HEK293 (cell line): ENCODE results near the gene NDE1.
A peak's percentile ranks its signal among the peaks of the same experiment; 100 is the strongest.

Experiments used
- CTCF ChIA-PET: fragments of 350-600 bp; formaldehyde crosslinking; extraction: SDS; loops from one replicate; lab custom pipeline; 2021; ENCODE audit warnings: antibody characterized with exemption; lab: Yijun Ruan, JAX
- POLR2A ChIA-PET: fragments of 300-600 bp; formaldehyde crosslinking; extraction: SDS; loops from one replicate; lab custom pipeline; 2020; ENCODE audit warnings: antibody characterized with exemption, inconsistent platforms; lab: Yijun Ruan, JAX
- H3K27ac ChIP-seq: fragments of 200-500 bp; sonication (Bioruptor generic); 2 replicates; pipeline ENCODE4 v1.5.1; 2014; ENCODE audit warnings: low read depth, low read length, control low read depth, inconsistent platforms; ENCODE audit errors: extremely low read depth
- H3K36me3 ChIP-seq, 2 experiments: fragments of 200-500 bp in 1 of 2; sonication (Bioruptor generic) in 1 of 2; 1 replicate in 1 of 2; 2 replicates in 1 of 2; pipeline ENCODE4 v1.5.1; 2014 to 2017; ENCODE audit warnings: inconsistent platforms in 2 of 2, low read length in 2 of 2; ENCODE audit not compliant: control insufficient read depth in 2 of 2, insufficient read depth in 1 of 2
- H3K4me1 ChIP-seq: fragments of 200-500 bp; sonication (Bioruptor generic); 2 replicates; pipeline ENCODE4 v1.5.1; 2014; ENCODE audit warnings: mild to moderate bottlenecking, low read length, inconsistent platforms; ENCODE audit not compliant: control insufficient read depth, insufficient read depth
- H3K4me3 ChIP-seq: 2 replicates; pipeline ENCODE4 v1.5.1; 2011; ENCODE audit warnings: low read depth, mild to moderate bottlenecking, control low read depth, low read length, moderate library complexity
- H3K9me3 ChIP-seq: fragments of 200-500 bp; sonication (Bioruptor generic); 2 replicates; pipeline ENCODE4 v1.5.1; 2014; ENCODE audit warnings: low read depth, low read length, inconsistent platforms; ENCODE audit not compliant: control insufficient read depth, insufficient read depth
- CTCF ChIP-seq: fragments of 450-650 bp; formaldehyde crosslinking; IDR thresholded peaks from 2 replicates; pipeline ENCODE4 v1.5.1; 2016; ENCODE audit warnings: missing biosample characterization, missing genetic modification characterization
- GLIS1 ChIP-seq: fragments of 450-650 bp; formaldehyde crosslinking; IDR thresholded peaks from 2 replicates; pipeline ENCODE4 v1.5.1; 2016; ENCODE audit warnings: missing biosample characterization, missing genetic modification characterization
- KLF7 ChIP-seq: fragments of 450-650 bp; formaldehyde crosslinking; IDR thresholded peaks from 2 replicates; pipeline ENCODE4 v1.5.1; 2016; ENCODE audit warnings: missing biosample characterization, missing genetic modification characterization, borderline replicate concordance
- KLF8 ChIP-seq: fragments of 450-650 bp; formaldehyde crosslinking; IDR thresholded peaks from 2 replicates; pipeline ENCODE4 v1.5.1; 2016; ENCODE audit warnings: missing biosample characterization, missing genetic modification characterization
- MEIS1 ChIP-seq: sonication (generic); formaldehyde crosslinking; IDR thresholded peaks from 2 replicates; pipeline ENCODE4 v1.8.1; 2022; ENCODE audit warnings: missing genetic modification reagents, mild to moderate bottlenecking, borderline replicate concordance
- YY2 ChIP-seq: fragments of 450-650 bp; formaldehyde crosslinking; IDR thresholded peaks from 2 replicates; pipeline ENCODE4 v1.5.1; 2016; ENCODE audit warnings: missing biosample characterization, missing genetic modification characterization
- ZBTB17 ChIP-seq: fragments of 450-650 bp; formaldehyde crosslinking; IDR thresholded peaks from 2 replicates; pipeline ENCODE4 v1.5.1; 2016; ENCODE audit warnings: missing biosample characterization, missing genetic modification characterization
- ZBTB20 ChIP-seq: fragments of 450-650 bp; formaldehyde crosslinking; IDR thresholded peaks from 2 replicates; pipeline ENCODE4 v1.5.1; 2016; ENCODE audit warnings: missing biosample characterization, missing genetic modification characterization
- ZFP37 ChIP-seq: fragments of 450-650 bp; formaldehyde crosslinking; IDR thresholded peaks from 2 replicates; pipeline ENCODE4 v1.5.1; 2016; ENCODE audit warnings: missing biosample characterization, missing genetic modification characterization
- ZFP41 ChIP-seq: fragments of 450-650 bp; formaldehyde crosslinking; IDR thresholded peaks from 2 replicates; pipeline ENCODE4 v1.5.1; 2016; ENCODE audit warnings: missing biosample characterization, missing genetic modification characterization, borderline replicate concordance
- ZNF121 ChIP-seq: fragments of 450-650 bp; formaldehyde crosslinking; IDR thresholded peaks from 2 replicates; pipeline ENCODE4 v1.5.1; 2016; ENCODE audit warnings: missing biosample characterization, missing genetic modification characterization
- ZNF133 ChIP-seq: fragments of 450-650 bp; formaldehyde crosslinking; IDR thresholded peaks from 2 replicates; pipeline ENCODE4 v1.5.1; 2016; ENCODE audit warnings: missing biosample characterization, missing genetic modification characterization
- ZNF16 ChIP-seq: fragments of 450-650 bp; formaldehyde crosslinking; IDR thresholded peaks from 2 replicates; pipeline ENCODE4 v1.5.1; 2016; ENCODE audit warnings: low read depth, missing biosample characterization, missing genetic modification characterization
- ZNF2 ChIP-seq: fragments of 450-650 bp; formaldehyde crosslinking; IDR thresholded peaks from 2 replicates; pipeline ENCODE4 v1.5.1; 2016; ENCODE audit warnings: missing biosample characterization, missing genetic modification characterization
- ZNF23 ChIP-seq: fragments of 450-650 bp; formaldehyde crosslinking; IDR thresholded peaks from 2 replicates; pipeline ENCODE4 v1.5.1; 2016; ENCODE audit warnings: missing biosample characterization, missing genetic modification characterization, borderline replicate concordance
- ZNF280C ChIP-seq: fragments of 450-650 bp; formaldehyde crosslinking; IDR thresholded peaks from 2 replicates; pipeline ENCODE4 v1.5.1; 2016; ENCODE audit warnings: missing biosample characterization, missing genetic modification characterization
- ZNF335 ChIP-seq: fragments of 450-650 bp; formaldehyde crosslinking; conservative IDR thresholded peaks from 2 replicates; pipeline ENCODE4 v1.5.1; 2016; ENCODE audit warnings: missing biosample characterization, missing genetic modification characterization
- ZNF341 ChIP-seq: fragments of 450-650 bp; formaldehyde crosslinking; IDR thresholded peaks from 2 replicates; pipeline ENCODE4; 2016; ENCODE audit warnings: low read depth, missing biosample characterization, missing genetic modification characterization
- ZNF37A ChIP-seq: fragments of 450-650 bp; IDR thresholded peaks from 2 replicates; pipeline ENCODE4 v1.5.1; 2018; ENCODE audit warnings: missing biosample characterization, missing genetic modification characterization
- ZNF404 ChIP-seq: fragments of 450-650 bp; formaldehyde crosslinking; IDR thresholded peaks from 2 replicates; pipeline ENCODE4 v1.5.1; 2017; ENCODE audit warnings: missing biosample characterization, missing genetic modification characterization
- ZNF488 ChIP-seq: fragments of 450-650 bp; formaldehyde crosslinking; IDR thresholded peaks from 2 replicates; pipeline ENCODE4 v1.5.1; 2016; ENCODE audit warnings: missing biosample characterization, missing genetic modification characterization
- ZNF558 ChIP-seq: fragments of 450-650 bp; formaldehyde crosslinking; IDR thresholded peaks from 2 replicates; pipeline ENCODE4 v1.5.1; 2016; ENCODE audit warnings: missing biosample characterization, missing genetic modification characterization
- ZNF621 ChIP-seq: fragments of 450-650 bp; formaldehyde crosslinking; IDR thresholded peaks from 2 replicates; pipeline ENCODE4 v1.5.1; 2017; ENCODE audit warnings: missing biosample characterization, missing genetic modification characterization
- ZNF623 ChIP-seq: fragments of 450-650 bp; formaldehyde crosslinking; IDR thresholded peaks from 2 replicates; pipeline ENCODE4 v1.5.1; 2016; ENCODE audit warnings: missing biosample characterization, missing genetic modification characterization
- ZNF658 ChIP-seq: fragments of 450-650 bp; formaldehyde crosslinking; IDR thresholded peaks from 2 replicates; pipeline ENCODE4; 2016; ENCODE audit warnings: missing biosample characterization, missing genetic modification characterization
- ZNF670 ChIP-seq: fragments of 450-650 bp; formaldehyde crosslinking; IDR thresholded peaks from 2 replicates; pipeline ENCODE4 v1.5.1; 2016; ENCODE audit warnings: missing biosample characterization, missing genetic modification characterization, low read depth
- ZNF692 ChIP-seq: fragments of 450-650 bp; formaldehyde crosslinking; IDR thresholded peaks from 2 replicates; pipeline ENCODE4 v1.5.1; 2016; ENCODE audit warnings: missing biosample characterization, missing genetic modification characterization
- TF ChIP-seq, protein P1 (sequence below): fragments of 450-650 bp; formaldehyde crosslinking; IDR thresholded peaks from 2 replicates; pipeline ENCODE4 v1.5.1; 2017; ENCODE audit warnings: missing biosample characterization, missing genetic modification characterization

Gene NDE1

DNA sequence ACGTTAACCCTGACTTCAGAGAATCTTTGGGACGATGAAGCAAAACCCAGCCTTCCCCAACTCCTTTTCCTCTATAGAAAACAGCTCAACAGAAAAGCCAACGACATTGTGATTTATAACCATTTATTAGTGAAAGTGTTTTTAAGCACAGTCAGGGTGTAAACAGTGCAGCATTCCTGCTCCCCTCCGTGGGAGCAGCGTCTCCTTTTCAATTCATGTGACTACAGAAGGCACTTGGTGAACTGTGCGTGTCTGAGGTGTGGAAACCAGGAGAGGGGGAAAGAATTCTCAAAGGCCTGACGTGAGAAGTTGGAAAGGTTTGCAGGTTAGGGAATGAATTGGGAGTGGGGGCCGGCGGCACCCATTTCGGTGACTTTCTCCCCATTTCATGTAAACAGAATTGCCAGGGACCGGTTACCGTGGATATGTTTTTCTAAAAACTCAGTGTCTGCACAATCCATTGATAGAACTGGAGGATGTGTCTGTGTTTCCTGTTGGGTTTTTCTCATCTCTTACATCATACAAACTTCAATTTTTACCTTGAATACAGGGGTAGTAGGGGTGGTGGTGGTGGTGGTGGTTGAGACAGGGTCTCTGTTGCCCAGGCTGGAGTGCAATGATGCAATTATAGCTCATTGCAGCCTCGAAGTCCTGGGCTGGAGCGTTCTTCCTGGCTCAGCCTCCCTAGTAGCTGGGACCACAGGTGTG is 53.1 kb downstream of the NDE1 start:
- ChIA-PET CTCF (interaction anchor here (0.6 to 2.6 kb wide), 13 partner anchors 8 to 93 kb away, joined by 3 to 11 read pairs (median 4); partner anchors contain the start of gene MARF1), POLR2A (no interaction called here)
- Histone ChIP-seq H3K27ac (no peak overlapping the region), H3K36me3 (peaks cover 26 to 56% of the 10 kb centered on the region in 2 experiments; a peak in 2 of 3 replicates), H3K4me3 (no peak overlapping the region), H3K4me1 (no peaks in the 10 kb centered on the region), H3K9me3 (no peaks in the 10 kb centered on the region)
- TF ChIP-seq ZNF404 (tag by site-specific recombination) (no peak), ZNF670 (tag by site-specific recombination) (no peak), YY2 (no peak), ZNF623 (tag by site-specific recombination) (no peak), KLF7 (tag by site-specific recombination) (no peak), ZNF658 (tag by site-specific recombination) (no peak), ZBTB20 (tag by site-specific recombination) (no peak), ZNF341 (tag by site-specific recombination) (no peak), ZNF16 (tag by site-specific recombination) (no peak), ZFP41 (tag by site-specific recombination) (no peak), CTCF (no peak), ZFP37 (no peak), KLF8 (tag by site-specific recombination) (no peak), ZNF121 (tag by site-specific recombination) (no peak), ZBTB17 (tag by site-specific recombination) (no peak), ZNF23 (tag by site-specific recombination) (no peak), ZNF133 (tag by site-specific recombination) (no peak), ZNF692 (tag by site-specific recombination) (no peak), ZNF335 (tag by site-specific recombination) (no peak), ZNF488 (tag by site-specific recombination) (no peak)

DNA sequence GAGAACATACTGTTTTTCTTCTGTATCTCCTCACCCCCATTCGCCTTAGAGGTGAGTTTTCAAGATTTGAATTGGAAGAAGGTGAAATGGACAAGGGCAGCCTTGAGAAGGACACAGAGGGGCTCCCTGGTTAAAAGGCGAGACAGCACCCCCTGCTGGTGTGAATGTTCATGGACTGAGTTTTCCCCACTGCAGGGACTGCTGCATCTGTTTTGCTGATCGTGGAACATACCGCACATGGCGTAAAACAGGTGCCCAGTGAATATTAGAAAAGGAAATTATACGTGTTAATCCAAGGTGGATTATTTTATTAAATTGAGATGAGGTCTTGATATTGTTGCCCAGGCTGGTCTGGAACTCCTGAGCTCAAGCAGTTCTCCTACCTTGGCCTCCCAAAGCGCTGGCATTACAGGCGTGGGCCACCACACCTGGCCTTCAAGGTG is 54.5 kb downstream of the NDE1 start:
- H3K36me3 ChIP-seq = peaks cover 15 to 45% of the 10 kb centered on the region in 2 experiments; a peak in 2 of 3 replicates
- ChIA-PET POLR2A (no interaction called here), CTCF (interaction anchor here (0.6 to 2.6 kb wide), 22 partner anchors 8 to 1460 kb away, joined by 3 to 11 read pairs (median 3); no protein-coding TSS in a partner anchor)
- H3K27ac ChIP-seq = no peak overlapping the region
- H3K4me1 ChIP-seq = no peaks in the 10 kb centered on the region
- no peaks in the 10 kb centered on the region for H3K9me3 ChIP-seq
- no peak overlapping the region for H3K4me3 ChIP-seq
- TF ChIP-seq ZNF335 (tag by site-specific recombination) (no peak), ZNF2 (tag by site-specific recombination) (0 out of 2 replicates have a peak, but pooled peaks have one; percentile 31), ZNF621 (tag by site-specific recombination) (no peak), ZNF404 (tag by site-specific recombination) (no peak), GLIS1 (tag by site-specific recombination) (no peak), MEIS1 (no peak), ZNF280C (tag by site-specific recombination) (no peak), ZNF37A (tag by site-specific recombination) (no peak), ZNF558 (tag by site-specific recombination) (no peak)
- TF ChIP-seq, protein P1, sequence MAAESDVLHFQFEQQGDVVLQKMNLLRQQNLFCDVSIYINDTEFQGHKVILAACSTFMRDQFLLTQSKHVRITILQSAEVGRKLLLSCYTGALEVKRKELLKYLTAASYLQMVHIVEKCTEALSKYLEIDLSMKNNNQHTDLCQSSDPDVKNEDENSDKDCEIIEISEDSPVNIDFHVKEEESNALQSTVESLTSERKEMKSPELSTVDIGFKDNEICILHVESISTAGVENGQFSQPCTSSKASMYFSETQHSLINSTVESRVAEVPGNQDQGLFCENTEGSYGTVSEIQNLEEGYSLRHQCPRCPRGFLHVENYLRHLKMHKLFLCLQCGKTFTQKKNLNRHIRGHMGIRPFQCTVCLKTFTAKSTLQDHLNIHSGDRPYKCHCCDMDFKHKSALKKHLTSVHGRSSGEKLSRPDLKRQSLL (tag by site-specific recombination) = no peak
